Uterus (tissue), 4 donors: ENCODE measurements around the gene TMC3. TPM values are rescaled to one million over a fixed set of nuclear protein-coding genes. Genes with fewer than 3 reads are reported as not detected.

ENCODE experiments used
- DNase-seq, 2 donors: peaks; one replicate each; pipeline ENCODE4 v3.0.0-alpha.2; 2019 to 2020
- H3K27ac ChIP-seq, 2 donors: fragments of 200-600 bp; sonication (generic); 1 replicate in 1 of 2; 2 replicates in 1 of 2; pipeline ENCODE4 v1.5.1; 2016 to 2018
- H3K27me3 ChIP-seq, 2 donors: fragments of 200-600 bp; sonication (generic); one replicate each; pipeline ENCODE4 v1.5.1; 2018 to 2019; ENCODE audit warnings: control low read depth in 1 of 2
- H3K36me3 ChIP-seq, 2 donors: fragments of 200-600 bp; sonication (generic); one replicate each; pipeline ENCODE4 v1.5.1; 2019; ENCODE audit warnings: control low read depth in 1 of 2
- H3K4me1 ChIP-seq, 2 donors: fragments of 200-600 bp; sonication (generic); one replicate each; pipeline ENCODE4 v1.5.1; 2018 to 2019; ENCODE audit warnings: control low read depth in 1 of 2
- H3K4me3 ChIP-seq, 2 donors: fragments of 200-600 bp; sonication (generic); 1 replicate in 1 of 2; 2 replicates in 1 of 2; pipeline ENCODE4 v1.5.1; 2018 to 2019; ENCODE audit warnings: mild to moderate bottlenecking in 1 of 2
- H3K9me3 ChIP-seq, 2 donors: fragments of 200-600 bp; sonication (generic); one replicate each; pipeline ENCODE4 v1.5.1; 2019; ENCODE audit warnings: control low read depth in 1 of 2
- CTCF ChIP-seq, 4 experiments: fragments of 200-600 bp in 2 of 4; fragments of 450-650 bp in 2 of 4; sonication (generic) in 2 of 4; IDR thresholded peaks; one replicate each; pipeline ENCODE4 v1.5.1; 2016 to 2019; ENCODE audit warnings: antibody characterized with exemption in 4 of 4, mild to moderate bottlenecking in 2 of 4, moderate library complexity in 1 of 4
- POLR2A ChIP-seq, 2 donors: fragments of 450-650 bp; IDR thresholded peaks; one replicate each; pipeline ENCODE4 v1.6.1; 2016; ENCODE audit warnings: antibody characterized with exemption in 2 of 2, mild to moderate bottlenecking in 1 of 2, moderate library complexity in 1 of 2
- intact Hi-C: fragments of 100-400 bp; cut with DNase I; formaldehyde crosslinking; loops from one replicate; pipeline ENCODE4 v1.15.1; 2023; ENCODE audit warnings: low total_unique reads
- total RNA-seq, 4 donors: library from RNA; depleted of rRNA in 3 of 4; stranded (reverse); fragments of >200 nt in 3 of 4; gene quantifications; one replicate each; pipeline versions ENCODE4 v1.1.0 to v1.2.4, GENCODE V29; 2014 to 2023
- donor health status: DM: yes; HTN: yes; CAD: no.

Gene TMC3
- total RNA-seq, 4 donors from 2014 or later: 0.14 TPM; not detected in 3

GRCh38 chr15:81298611-81299010, 75.4 kb downstream of the TMC3 start:
- TF ChIP-seq CTCF (IDR thresholded peaks at IDR 0.05) (no peak), POLR2A (IDR thresholded peaks at IDR 0.05) (no peak)
- H3K36me3 ChIP-seq: no peaks in the 10 kb centered on the region
- H3K4me3 ChIP-seq: no peak overlapping the region
- H3K27me3 ChIP-seq: no peaks in the 10 kb centered on the region
- no peak overlapping the region for H3K27ac ChIP-seq
- intact Hi-C loops: no loop called here
- no peaks in the 10 kb centered on the region for H3K9me3 ChIP-seq
- no peaks in the 10 kb centered on the region for H3K4me1 ChIP-seq
- DNase-seq: no peak

DNA sequence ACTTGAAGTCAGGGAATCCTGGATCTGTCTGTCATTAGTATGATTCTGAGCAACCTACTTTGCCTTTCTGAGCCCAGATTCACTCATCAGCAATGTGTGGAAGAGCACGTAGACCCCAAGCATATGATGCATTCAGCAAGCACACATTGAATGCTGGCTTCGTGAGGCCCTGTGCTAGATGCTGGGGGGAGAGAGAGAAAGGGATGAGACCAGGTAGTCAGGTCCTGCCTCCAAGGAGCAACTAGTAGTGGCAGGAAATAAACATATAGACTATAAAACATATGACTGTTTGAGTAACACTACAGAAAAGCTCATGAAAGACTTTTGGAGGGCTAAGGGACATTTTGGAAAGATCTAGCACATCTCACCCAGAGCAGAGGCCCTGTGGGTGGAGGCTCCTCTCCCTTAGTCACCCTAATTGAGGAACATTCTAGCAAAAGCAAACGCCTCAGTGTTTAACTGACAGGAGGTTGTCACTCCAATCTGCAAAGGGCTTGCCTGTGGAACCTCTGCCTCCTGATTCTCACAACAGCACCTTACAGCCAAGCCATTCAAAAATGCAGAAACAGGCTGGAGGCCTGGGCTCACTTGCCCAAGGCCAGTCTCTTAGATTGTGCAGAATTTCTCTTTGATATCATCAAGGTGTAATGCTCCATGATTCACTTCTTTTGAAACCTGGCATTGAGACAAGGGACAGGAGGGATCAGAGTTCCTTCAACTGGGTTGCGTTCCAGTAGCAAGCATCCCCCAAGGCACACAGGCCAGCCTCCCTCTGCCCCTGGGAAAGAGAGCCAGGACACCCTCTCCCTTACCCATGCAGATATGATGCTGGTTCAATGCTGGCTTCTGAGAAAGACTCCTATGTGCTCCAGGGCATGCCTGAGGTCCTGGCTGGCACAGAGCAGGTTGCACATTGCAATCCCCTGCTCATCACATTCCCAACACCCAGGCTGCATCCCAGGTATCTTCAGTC, 76.1 kb downstream of the TMC3 start:
- Histone ChIP-seq H3K27me3 (no peaks in the 10 kb centered on the region), H3K27ac (peak overlapping the region in 1 of 2 donors; percentile 22), H3K9me3 (no peaks in the 10 kb centered on the region), H3K4me1 (no peaks in the 10 kb centered on the region), H3K4me3 (no peak overlapping the region), H3K36me3 (no peaks in the 10 kb centered on the region)
- DNase-seq: no peak
- intact Hi-C loops: no loop called here
- TF ChIP-seq POLR2A (IDR thresholded peaks at IDR 0.05) (no peak), CTCF (IDR thresholded peaks at IDR 0.05) (no peak)

GRCh38 chr15:81297147-81297572, 76.9 kb downstream of the TMC3 start:
- no peaks in the 10 kb centered on the region for H3K36me3 ChIP-seq
- intact Hi-C loops: no loop called here
- peak overlapping the region; percentile 22 to 37 for H3K27ac ChIP-seq
- H3K27me3 ChIP-seq: no peaks in the 10 kb centered on the region
- DNase-seq: no peak
- H3K4me1 ChIP-seq: no peaks in the 10 kb centered on the region
- H3K4me3 ChIP-seq: no peak overlapping the region
- no peaks in the 10 kb centered on the region for H3K9me3 ChIP-seq
- TF ChIP-seq POLR2A (IDR thresholded peaks at IDR 0.05): no peak
- no peak for TF ChIP-seq CTCF (IDR thresholded peaks at IDR 0.05)

- H3K27ac ChIP-seq: peak overlapping the region; percentile 22 to 37
- TF ChIP-seq CTCF (IDR thresholded peaks at IDR 0.05) (no peak), POLR2A (IDR thresholded peaks at IDR 0.05) (no peak)
- H3K36me3 ChIP-seq: no peaks in the 10 kb centered on the region
- DNase-seq: no peak
- H3K4me3 ChIP-seq: no peak overlapping the region
- no peaks in the 10 kb centered on the region for H3K9me3 ChIP-seq
- no peaks in the 10 kb centered on the region for H3K4me1 ChIP-seq
- intact Hi-C loops: no loop called here
- no peaks in the 10 kb centered on the region for H3K27me3 ChIP-seq
Observed at GRCh38 chr15:81296673-81297072, 77.3 kb downstream of the TMC3 start.

DNA sequence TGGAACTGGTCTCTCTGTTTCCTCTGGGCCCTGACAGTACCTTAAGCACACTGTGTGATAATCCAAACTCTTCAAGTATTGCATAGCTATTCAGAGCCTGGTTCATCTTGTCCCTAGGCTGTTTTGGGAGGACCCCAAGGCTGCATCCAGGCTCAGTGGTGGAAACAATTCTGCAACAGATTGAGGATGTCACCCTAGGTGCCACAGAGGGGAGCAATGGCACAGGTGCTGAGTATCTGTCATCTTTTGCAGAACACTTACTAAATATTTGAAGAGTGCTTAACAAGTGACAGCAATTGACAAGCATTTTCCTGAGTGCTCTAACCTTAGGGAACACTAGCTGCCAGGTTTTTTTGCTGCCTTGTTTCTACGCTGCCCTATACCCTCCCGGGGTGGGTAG, 77.8 kb downstream of the TMC3 start:
- peak overlapping the region in 1 of 2 donors; percentile 37 for H3K27ac ChIP-seq
- no peaks in the 10 kb centered on the region for H3K4me1 ChIP-seq
- no peak for TF ChIP-seq CTCF (IDR thresholded peaks at IDR 0.05)
- no peak for TF ChIP-seq POLR2A (IDR thresholded peaks at IDR 0.05)
- H3K4me3 ChIP-seq: no peak overlapping the region
- no peak for DNase-seq
- H3K9me3 ChIP-seq: no peaks in the 10 kb centered on the region
- no peaks in the 10 kb centered on the region for H3K27me3 ChIP-seq
- H3K36me3 ChIP-seq: no peaks in the 10 kb centered on the region
- intact Hi-C loops: no loop called here
